GM21423 (cell line): ENCODE measurements around the gene KRT2.

Experiments used
- ATAC-seq: cut with Tn5 transposase; IDR thresholded peaks from one replicate; pipeline ENCODE4 v1.9.1; 2021; ENCODE audit warnings: mild to moderate bottlenecking, moderate library complexity; ENCODE audit not compliant: unreplicated experiment

Gene KRT2

DNA sequence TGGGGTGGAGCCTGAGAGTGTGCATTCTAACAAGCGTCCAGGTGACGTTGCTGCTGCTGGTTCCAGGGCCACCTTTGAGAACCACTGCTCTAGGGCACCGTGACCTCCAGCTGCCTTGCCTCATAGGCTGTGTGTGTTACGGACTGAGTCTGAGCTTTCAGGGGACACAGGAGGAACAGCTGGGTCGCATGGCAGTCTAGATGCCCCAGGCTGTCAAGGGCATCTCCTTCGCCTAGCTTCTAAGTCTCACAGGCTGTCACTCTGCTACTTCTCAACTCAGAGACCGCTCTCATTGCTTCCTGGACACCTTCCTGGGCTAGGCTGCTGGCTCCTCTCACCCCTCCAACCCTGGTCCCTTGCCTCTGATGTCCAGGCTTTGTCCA, 34.6 kb downstream of the KRT2 start:
- no peak for ATAC-seq

DNA sequence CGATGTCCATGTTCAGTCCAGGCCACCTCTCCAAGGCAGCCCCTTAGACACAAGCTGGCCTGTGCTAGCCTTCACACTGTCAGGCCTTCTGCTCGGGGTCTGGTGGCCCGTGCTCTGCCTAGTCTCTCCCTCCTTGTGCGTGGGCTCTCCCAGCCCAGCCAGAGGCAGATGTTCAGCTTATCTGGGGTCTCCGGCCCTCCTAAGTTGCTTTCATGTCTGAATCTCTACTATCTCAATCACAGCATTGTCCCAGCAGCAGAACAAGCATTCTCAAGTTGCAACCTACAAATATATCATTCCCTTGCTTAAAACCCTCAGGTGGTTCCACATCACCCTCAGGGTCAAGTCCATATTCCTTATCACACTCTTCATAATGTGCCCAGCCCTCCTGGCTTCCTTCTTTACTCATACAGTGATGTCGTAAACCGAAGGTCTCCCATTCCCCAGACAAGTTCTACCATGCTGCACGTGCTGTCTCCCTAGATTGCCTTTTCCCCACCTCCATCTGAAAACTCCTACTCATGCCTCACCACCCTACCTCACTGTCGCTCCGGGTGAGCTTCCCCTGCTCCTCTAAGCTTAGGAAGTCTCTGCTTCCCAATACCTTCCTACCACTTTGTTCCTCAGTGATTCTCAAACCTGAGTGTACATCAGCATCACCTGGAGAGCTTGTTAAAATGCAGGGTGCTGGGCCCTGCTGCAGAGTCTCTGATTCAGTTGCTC, 35.2 kb downstream of the KRT2 start:
- no peak for ATAC-seq

DNA sequence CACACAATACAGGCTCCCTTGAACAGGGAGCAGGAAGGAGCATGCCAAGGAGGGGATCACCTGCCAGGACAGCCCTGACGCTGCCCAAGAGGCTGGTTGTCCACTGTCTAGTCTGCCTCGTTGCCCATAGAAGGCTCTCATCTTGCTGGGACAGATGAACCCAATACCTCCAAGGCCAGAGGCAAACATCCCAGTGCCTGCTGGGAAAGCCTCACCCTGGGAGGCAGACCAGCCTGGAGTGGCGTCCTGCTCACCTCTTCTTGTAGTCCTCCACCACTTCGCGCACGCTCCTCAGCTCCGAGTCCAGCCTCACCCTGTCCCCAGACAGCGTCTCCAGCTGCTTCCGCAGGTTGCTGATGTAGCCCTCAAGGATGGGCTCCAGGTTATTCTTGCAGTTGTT, 36.1 kb downstream of the KRT2 start:
- ATAC-seq: no peak

DNA sequence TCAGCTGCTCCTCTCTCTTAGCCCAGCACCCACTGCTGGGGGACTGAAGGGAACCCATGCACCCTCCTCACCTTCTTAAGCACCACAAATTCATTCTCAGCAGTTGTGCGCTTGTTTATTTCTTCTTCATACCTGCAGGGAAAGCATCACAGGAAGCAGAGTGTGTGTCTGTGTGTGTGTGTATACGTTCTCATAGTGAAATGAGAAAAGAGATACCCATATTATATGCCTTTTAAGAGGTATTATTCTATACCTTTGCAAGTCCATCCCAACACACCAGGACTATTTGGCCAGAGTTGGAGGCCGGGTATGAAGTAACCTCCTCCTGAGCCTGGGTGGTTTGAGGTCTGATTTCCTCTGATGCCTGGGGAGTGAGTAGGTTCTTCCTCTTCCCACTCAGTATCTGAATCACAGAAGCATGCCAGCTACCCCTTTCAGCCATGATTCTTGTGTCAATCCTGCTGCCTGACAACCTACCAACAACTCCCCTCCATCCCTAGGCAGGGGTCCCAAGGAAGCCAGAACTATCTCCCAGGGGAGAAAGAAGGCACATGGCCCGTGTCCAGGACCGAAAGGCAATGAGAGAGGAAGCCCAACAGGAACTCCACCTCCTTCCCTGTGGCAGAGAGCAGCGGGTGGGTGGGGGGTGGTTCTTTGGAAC, 36.7 kb downstream of the KRT2 start:
- ATAC-seq: no peak

DNA sequence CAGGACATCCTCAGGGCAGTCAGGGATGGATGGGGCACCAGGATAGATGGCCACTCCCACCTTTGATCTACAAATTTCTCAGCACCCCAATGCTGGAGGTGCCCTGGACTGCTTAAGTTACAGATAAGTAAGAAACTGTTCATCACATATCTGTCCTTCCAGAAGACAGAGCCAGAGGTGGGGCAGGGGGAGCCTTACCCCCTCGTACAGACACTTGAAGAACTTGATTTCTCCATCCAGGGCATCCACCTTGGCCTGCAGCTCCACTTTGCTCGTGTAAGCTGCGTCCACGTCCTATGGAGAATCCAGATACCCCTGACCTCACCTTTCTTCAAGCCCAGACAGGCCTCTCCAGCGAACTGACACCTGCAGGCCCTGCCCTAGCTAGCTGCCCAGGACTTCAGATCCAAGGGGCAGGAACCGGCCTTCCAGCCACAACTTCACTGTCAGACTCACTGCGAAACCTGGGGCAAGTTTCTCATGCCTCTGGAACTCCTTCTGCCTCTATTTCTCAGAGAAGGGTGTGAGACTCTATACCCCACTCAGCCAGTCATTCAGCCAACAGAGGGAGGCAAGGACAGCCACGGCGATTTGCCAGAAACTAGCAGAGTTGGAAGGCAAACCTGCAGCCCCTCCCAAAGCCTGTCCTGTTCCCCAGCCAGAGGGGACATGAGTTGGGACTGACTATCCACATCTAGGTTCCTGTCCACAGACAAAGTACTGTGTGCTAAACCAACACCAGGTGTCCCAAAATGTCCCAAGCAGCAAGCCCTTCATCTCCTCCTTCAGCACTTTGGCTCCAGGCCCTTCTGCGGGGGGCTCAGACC, 37.4 kb downstream of the KRT2 start:
- no peak for ATAC-seq

DNA sequence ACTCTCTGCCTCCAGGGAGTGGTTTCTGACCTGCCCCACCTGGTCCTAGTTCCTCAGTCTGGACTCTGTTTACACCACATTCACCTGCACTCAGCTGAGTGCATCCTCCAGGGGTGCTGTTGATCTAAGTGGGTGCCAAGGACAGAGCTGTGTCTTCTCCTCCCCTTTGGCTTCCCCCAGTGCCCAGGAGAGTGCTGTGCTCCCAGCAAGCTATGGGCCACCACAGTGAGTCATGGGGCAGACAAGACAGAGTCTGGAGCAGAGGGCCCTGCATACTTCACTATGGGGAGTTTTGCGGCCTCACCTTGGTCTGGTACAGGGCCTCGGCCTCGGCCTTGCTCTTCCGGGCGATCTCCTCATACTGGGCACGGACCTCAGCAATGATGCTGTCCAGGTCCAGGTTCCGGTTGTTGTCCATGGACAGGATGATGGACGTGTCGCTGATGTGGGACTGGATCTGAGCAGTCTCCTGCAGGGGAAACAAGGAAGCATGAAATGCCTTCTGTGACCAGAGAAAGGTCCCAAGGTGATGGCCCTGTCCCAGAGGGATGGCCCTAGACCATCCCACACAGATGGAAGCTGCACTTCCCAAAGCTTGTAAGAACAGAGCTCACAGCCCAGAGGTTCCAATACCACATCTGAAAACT, 38.5 kb downstream of the KRT2 start:
- no peak for ATAC-seq

DNA sequence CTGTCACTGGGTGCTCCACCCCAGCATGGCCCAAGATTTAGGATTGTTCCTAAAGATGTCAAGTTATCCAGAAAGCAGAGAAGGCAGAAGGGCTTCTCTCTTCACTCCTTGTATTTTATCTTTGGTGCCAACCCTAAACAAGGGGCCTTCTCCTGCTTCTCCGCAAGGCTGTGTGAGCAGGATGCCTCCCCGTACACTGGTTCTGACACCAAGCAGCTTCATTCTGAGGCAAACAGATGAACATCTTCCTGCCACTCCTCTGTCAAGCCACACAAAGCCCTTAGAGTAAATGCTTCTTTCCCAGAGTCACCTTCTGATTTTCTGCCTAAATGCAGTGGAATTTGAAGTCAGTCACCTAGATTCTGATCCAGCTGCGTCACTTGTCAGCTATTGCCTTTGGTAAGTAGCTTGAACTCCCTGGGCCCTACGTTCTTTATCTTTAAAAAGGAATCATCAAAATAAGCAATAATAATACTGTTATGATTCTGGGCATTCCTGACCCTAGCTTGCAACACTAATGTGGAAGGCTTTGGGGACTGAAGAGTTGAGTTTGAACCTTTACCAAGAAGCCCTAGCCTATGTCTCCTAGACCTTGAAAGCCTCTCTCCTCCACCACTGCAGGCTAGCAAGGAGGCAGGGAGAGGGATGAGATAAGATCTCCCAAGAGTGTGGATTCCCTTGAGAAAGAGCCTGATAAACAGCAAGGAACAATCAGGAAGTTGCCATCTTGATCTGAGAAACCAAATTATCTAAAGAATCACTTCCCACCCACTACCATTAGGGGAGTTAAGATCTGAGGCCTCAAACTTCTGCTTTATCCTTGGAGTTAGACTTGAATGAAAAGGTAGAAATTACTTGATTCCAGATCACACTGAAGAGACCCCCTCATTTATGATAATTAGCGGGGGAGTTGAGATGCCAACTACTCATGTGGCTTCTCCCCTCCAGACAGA, 39.3 kb downstream of the KRT2 start:
- ATAC-seq: no peak

DNA sequence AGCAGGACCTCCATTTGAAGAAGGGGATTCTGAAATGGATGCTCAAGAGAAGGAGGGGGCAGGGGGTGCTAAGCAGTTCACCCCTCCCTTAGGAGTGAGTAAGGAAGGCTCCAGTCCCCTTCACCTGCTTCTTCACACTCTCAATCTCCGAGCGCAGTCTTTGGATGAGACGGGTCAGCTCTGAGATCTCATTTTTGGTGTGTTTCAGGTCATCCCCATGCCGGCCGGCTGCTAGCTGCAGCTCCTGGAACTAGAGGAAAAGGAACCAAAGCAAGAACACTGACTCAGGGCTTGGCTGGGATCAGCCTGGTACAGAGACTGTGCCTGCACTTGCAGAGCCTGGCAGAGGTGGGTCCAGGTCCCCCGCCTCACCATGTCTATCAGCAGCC, 40.9 kb downstream of the KRT2 start:
- no peak for ATAC-seq

DNA sequence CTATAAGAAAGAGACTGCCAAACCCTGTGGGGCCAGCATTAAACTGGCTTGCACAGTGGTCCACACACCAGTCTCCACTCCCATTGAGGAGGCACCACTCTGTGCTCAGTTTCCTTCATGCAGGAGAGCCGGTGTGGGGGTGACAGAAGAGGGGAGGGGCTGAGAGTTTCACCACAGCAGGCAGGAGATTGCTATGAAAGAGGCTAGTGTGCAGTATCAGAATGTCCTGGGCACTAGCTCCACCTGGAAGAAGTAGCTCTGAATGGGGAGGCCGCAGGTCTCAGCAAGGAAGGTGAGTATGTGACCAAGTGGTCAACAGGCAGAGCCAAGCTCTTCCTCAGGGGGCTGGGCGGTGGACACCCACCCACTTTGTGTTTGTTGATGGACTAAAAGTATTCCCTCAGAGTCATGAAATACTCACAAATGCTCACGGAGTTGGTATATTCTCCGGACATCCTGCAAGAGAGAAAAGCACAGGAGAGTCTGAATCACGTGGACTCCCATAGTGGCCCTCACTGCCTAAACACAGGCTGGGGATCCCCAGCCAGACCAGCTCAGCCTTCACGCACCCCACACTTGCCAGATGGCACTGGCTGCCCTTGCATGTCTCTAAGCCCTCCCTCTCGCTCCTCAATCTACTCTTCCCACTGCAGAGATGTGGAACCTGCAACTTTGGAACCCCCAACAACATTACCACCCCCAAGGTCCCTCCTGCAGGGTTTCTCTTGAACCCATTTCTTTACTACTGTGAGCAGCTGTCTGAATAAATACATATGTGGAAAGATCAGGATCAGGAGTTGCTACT, 43.0 kb downstream of the KRT2 start:
- ATAC-seq: no peak

DNA sequence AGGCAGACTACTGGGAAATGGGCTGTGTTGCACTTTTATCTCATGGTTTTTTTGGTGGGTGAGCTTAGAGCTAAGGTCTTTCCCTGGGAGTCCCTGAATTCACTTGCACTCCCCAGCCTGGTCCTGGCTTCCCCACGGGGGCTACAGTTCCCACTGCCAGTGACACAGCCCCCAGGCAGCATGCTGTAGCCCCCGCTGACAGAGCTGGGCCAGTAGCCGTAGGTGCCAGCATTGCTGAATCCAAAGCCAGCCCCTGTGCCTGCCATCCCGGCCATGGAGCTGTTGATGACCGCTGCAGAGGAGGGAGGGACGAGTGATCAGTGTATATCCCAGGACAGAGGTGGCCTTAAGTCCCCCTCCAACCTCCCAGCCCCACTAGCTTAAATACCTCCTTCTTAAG, 43.9 kb downstream of the KRT2 start:
- no peak for ATAC-seq

DNA sequence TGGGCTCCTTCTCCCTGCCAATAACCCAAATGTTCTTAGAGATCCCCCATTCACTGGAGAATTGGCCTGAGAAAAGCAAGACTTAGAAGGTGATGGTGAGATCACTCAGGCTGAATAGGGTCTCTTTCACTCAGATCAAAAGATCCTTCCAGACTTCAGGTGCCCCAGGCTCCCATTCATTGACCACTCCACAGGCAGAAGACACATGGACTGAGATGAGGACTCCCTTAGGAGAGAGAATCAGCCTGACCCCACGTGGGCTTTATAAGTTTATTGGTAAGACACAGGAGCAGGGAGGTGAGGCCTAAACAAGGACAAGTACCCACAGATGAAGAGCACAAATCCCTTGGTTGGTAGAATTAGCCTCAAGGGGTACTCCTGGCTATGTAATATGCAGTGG, 44.7 kb downstream of the KRT2 start:
- ATAC-seq: no peak

DNA sequence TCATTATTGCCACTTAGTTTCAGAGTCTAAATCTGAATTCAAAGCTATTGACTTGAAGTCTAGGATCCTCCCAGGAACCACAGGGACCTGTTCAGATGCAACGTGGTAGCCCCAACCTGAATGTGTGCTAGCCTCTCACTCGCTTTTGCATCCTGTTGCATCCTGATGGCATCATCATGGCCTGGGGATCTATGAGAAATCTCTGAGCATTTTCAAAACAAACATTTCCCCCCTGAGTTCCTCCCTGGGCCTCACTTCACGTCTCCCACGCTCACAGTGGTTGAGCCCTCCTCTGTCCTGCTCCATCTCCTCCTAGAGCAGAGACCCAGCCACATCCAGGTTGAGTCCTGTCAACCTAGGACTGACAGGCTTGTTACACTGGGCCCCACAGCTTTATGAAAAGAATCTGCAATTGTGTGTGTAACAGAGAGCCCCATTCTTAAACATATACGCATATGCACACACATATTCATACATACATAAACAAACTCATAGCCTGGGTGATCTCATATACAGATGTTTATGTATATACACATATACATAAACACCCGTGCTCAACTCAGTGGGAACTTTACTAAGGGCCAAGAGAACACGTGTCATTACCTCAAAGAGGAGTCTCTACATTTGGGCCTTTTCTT, 45.3 kb downstream of the KRT2 start:
- ATAC-seq: no peak

DNA sequence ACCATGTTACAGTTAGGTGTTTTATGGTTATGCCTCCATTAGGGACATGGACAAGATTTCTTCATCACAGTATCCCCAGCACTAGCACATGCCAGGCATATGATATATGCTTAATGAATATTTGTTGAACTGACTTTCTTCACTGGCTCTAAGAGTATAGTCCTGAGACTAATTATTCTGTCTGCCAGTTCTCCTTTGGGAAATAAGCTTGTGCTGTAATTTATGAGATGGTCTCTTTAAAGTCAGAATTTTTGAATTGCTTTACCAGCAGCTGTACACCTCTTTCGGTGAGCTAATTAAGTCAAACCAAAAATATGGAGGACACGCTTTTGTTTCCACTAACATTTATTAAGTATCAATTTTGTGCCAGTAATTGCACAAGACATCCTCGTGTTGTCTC, 45.9 kb downstream of the KRT2 start:
- no peak for ATAC-seq

DNA sequence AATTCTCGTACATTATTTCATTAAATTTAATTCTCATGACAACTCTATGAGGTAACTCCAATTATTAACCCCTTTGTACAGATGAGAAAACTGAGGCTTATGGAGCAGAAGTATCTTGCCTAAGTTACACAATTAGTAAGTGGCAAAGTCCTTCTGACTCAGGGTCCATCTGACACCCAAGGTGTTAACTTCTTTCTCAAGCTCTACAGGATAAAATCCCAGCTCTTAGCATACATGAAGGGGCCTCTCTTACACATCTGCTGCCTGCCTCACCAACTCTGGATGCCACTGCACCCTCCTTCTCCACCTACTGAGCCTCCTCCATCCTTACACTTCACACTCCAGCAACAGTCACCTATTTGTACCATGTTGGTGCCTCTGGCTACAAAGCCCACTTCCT, 46.5 kb downstream of the KRT2 start:
- ATAC-seq: no peak

DNA sequence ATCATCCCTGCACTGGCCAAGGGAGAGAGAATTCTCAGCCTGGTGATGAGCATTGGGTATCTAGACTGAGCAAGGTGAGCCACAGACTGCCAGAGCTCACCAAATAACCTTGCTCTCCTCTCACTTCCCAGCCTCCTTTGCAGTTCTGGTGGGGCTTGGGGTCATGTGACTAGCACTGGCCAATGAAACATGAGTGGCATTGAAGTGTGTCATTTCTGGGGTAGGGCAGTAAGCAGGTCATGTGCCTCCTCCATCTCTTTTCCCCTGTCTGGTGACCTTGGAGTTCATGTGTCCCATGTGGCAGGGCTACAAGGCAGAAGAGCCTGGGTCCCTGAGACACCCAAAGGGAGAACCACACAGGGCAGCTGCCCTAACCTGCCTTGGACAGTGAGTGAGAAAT, 47.2 kb downstream of the KRT2 start:
- ATAC-seq: no peak

DNA sequence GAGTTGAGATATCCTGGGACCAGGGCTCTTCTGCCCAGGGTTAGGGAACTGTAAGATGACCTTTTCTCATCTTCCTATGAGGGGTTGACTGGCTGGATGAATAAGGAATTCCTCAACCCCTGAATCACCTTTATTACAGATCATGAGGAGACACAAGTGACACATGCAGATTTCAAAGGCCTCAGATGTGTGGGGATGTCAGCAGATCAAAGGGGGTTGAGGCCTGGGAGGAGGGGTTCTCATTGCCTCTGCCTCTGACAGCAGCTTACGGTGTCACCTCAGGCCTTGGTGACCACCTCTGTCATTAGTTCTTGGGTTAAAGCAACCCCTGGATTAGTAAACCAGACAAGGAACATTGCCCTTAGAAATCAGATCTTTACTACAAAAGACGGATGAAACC, 48.7 kb downstream of the KRT2 start:
- no peak for ATAC-seq

DNA sequence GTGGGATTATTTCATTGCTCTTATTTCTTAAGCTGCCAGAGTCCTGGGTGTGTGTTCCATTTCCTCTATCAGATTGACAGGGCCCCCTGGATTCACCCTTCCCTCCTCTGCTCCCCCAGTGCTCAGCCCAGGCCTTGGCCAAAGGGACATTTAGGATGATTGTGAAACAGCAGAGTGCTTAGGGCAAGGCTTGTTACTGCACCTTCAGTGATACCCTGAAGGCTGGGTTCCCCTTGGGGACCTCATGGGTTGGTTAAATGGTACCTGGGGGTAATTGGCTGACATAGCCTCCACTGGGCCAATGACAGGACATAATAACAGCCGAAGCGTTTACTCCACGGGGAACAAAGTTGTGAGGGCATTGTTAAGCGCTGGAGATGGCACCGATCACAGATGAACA, 49.5 kb downstream of the KRT2 start:
- no peak for ATAC-seq

DNA sequence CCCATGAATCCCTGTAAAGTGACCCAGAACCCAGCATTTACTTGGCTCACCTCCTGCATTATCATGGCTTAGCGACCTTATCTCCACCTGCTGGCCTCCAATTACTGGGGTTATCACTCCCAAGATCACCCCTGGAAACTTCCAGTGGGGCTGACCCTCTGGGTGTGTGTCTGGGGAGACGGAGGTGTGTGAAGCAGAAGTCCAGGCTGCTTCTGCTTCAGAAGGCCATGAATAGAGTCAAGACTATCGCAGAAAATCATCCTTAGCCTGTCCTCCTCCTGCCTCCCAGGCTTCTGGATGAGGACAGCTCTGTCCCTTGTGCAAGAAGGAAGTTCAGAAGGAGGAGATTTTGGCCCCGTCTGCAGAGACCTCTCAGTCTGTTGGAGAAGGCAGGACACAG, 50.3 kb downstream of the KRT2 start:
- no peak for ATAC-seq

DNA sequence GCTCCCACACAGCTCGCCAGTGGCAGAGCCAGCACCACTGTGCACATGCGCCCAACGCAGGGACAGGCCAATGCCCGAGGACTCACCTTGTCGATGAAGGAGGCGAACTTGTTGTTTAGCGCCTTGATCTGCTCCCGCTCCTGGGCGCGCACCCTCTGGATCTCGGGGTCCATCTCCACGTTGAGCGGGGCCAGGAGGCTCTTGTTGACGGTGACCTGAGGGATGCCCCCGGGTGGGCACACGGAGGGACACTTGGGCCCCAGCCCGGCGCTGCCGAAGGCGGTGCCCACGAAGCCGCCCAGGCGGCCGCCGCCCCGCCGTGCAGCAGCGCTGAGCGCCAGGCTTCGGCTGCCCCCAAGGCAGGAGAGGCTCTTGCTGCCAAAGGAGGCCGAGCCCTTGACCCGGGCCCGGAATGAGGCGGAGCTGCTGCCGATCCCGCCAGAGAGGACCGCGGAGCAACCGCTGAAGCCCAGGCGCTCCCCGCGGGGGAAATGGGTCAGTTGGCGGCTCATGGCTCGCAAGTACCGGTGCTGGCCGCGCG, 51.0 kb downstream of the KRT2 start, which contains the start of gene KRT72:
TSS of gene KRT72 (minus strand) at position 523 of the 541 bp plus-strand sequence. CDS start at position 512, 11 bp downstream.
- ATAC-seq: no peak
